ENCODE data around the gene OR5P2. TPM values are rescaled to one million over a fixed set of nuclear protein-coding genes. Genes with fewer than 3 reads are reported as not detected.

Gene OR5P2
- total RNA-seq, result 1.7 to 3.0 TPM (median 2.1 TPM) in 3 replicates

- peaks cover 16% of the 10 kb centered on the region for H3K36me3 Mint-ChIP-seq
- no peaks in the 10 kb centered on the region for H3K27me3 Mint-ChIP-seq (ENCODE audit: low read depth)
- H3K9me3 Mint-ChIP-seq, result peaks cover 29% of the 10 kb centered on the region
- no peak for TF ChIP-seq CTCF (IDR thresholded peaks at IDR 0.05; ENCODE audit: unreplicated experiment)
- no peak for DNase-seq (ENCODE audit: low spot score in 2 of 2, unreplicated experiment in 2 of 2)
- no peak within 1 kb of the TSS for H3K27ac Mint-ChIP-seq
- no peak within 1 kb of the TSS for H3K4me3 Mint-ChIP-seq
- H3K4me1 Mint-ChIP-seq, result no peaks in the 10 kb centered on the region
Observed at GRCh38 chr11:7796842-7797241, at the start of gene OR5P2. Gene OR5P2 (minus strand): TSS chr11:7796942. CDS start chr11:7796942, 0 bp downstream.

- DNase-seq (ENCODE audit: low spot score in 2 of 2, unreplicated experiment in 2 of 2), result no peak
- Mint-ChIP-seq H3K4me3 (no peak overlapping the region), H3K9me3 (peaks cover 15% of the 10 kb centered on the region), H3K27ac (no peak overlapping the region), H3K27me3 (ENCODE audit: low read depth) (no peaks in the 10 kb centered on the region), H3K4me1 (peaks cover 22% of the 10 kb centered on the region), H3K36me3 (peaks cover 14% of the 10 kb centered on the region)
- no peak for TF ChIP-seq CTCF (IDR thresholded peaks at IDR 0.05; ENCODE audit: unreplicated experiment)
Observed at GRCh38 chr11:7846003-7846402, 49.3 kb upstream of the OR5P2 start.

GRCh38 chr11:7844986-7845385, 48.2 kb upstream of the OR5P2 start:
- Mint-ChIP-seq H3K27ac (no peak overlapping the region), H3K36me3 (peaks cover 12% of the 10 kb centered on the region), H3K9me3 (peaks cover 15% of the 10 kb centered on the region), H3K4me3 (no peak overlapping the region), H3K4me1 (peaks cover 17% of the 10 kb centered on the region), H3K27me3 (ENCODE audit: low read depth) (no peaks in the 10 kb centered on the region)
- DNase-seq (ENCODE audit: low spot score in 2 of 2, unreplicated experiment in 2 of 2), result no peak
- TF ChIP-seq CTCF (IDR thresholded peaks at IDR 0.05; ENCODE audit: unreplicated experiment), result no peak

- H3K27me3 Mint-ChIP-seq (ENCODE audit: low read depth), result no peaks in the 10 kb centered on the region
- H3K4me1 Mint-ChIP-seq, result peaks cover 15% of the 10 kb centered on the region
- peaks cover 12% of the 10 kb centered on the region for H3K36me3 Mint-ChIP-seq
- DNase-seq (ENCODE audit: low spot score in 2 of 2, unreplicated experiment in 2 of 2), result no peak
- no peak for TF ChIP-seq CTCF (IDR thresholded peaks at IDR 0.05; ENCODE audit: unreplicated experiment)
- H3K4me3 Mint-ChIP-seq, result no peak overlapping the region
- peaks cover 15% of the 10 kb centered on the region for H3K9me3 Mint-ChIP-seq
- H3K27ac Mint-ChIP-seq, result no peak overlapping the region
Observed at GRCh38 chr11:7844521-7844920, 47.8 kb upstream of the OR5P2 start.

GRCh38 chr11:7840578-7840977, 43.8 kb upstream of the OR5P2 start:
- Mint-ChIP-seq H3K27ac (no peak overlapping the region), H3K4me1 (no peaks in the 10 kb centered on the region), H3K4me3 (no peak overlapping the region), H3K9me3 (peaks cover 15% of the 10 kb centered on the region), H3K27me3 (ENCODE audit: low read depth) (no peaks in the 10 kb centered on the region), H3K36me3 (peaks cover 12% of the 10 kb centered on the region)
- no peak for TF ChIP-seq CTCF (IDR thresholded peaks at IDR 0.05; ENCODE audit: unreplicated experiment)
- no peak for DNase-seq (ENCODE audit: low spot score in 2 of 2, unreplicated experiment in 2 of 2)

GRCh38 chr11:7833527-7833926, 36.8 kb upstream of the OR5P2 start:
- H3K4me3 Mint-ChIP-seq, result no peak overlapping the region
- H3K9me3 Mint-ChIP-seq, result peaks cover 6% of the 10 kb centered on the region
- no peak for DNase-seq (ENCODE audit: low spot score in 2 of 2, unreplicated experiment in 2 of 2)
- no peak for TF ChIP-seq CTCF (IDR thresholded peaks at IDR 0.05; ENCODE audit: unreplicated experiment)
- H3K27me3 Mint-ChIP-seq (ENCODE audit: low read depth), result no peaks in the 10 kb centered on the region
- H3K27ac Mint-ChIP-seq, result no peak overlapping the region
- no peaks in the 10 kb centered on the region for H3K4me1 Mint-ChIP-seq
- no peaks in the 10 kb centered on the region for H3K36me3 Mint-ChIP-seq
